ENCODE data around the gene ADM. TPM values are rescaled to one million over a fixed set of nuclear protein-coding genes. Genes with fewer than 3 reads are reported as not detected.

Gene ADM
- total and polyA plus RNA-seq, 2 experiments from 2014 or later = 75.8 to 95.9 TPM

GRCh38 chr11:10302744-10303557 is 1.9 kb upstream of the ADM start:
- Mint-ChIP-seq H3K36me3 (ENCODE audit: low read depth) (peaks cover 49% of the 10 kb centered on the region), H3K4me3 (peak overlapping the region; percentile 79), H3K4me1 (peaks cover 18% of the 10 kb centered on the region), H3K27ac (peak overlapping the region; percentile 53; the same call in 1 of the 2 replicates), H3K27me3 (ENCODE audit: insufficient read depth, low read depth, poor library complexity) (peaks cover 48% of the 10 kb centered on the region), H3K9me3 (peaks cover 5% of the 10 kb centered on the region; the same call in 2 of the 3 replicates)
- Histone ChIP-seq H3F3A (replicated peaks; ENCODE audit: low read depth) (peaks cover 21% of the 10 kb centered on the region), H3K4me2 (peak overlapping the region; percentile 69), H3K36me3 (ENCODE audit: insufficient read depth) (no peaks in the 10 kb centered on the region), H3K79me2 (replicated peaks; ENCODE audit: insufficient read depth) (peaks cover 23% of the 10 kb centered on the region), H4K20me1 (replicated peaks; ENCODE audit: insufficient read depth) (peaks cover 5% of the 10 kb centered on the region; the same call in 1 of the 2 replicates), H2AFZ (peak overlapping the region; percentile 85), H3K9me2 (ENCODE audit: insufficient read depth) (no peaks in the 10 kb centered on the region), H3K27ac (ENCODE audit: low read depth) (no peak overlapping the region), H3K4me3 (peak overlapping the region; percentile 92), H3K27me3 (ENCODE audit: insufficient read depth) (peaks cover 73% of the 10 kb centered on the region), H3K4me1 (ENCODE audit: insufficient read depth) (peaks cover 18% of the 10 kb centered on the region)
- TF ChIP-seq EZH2phosphoT487 (IDR thresholded peaks at IDR 0.05; ENCODE audit: unreplicated experiment) = no peak
- 0 out of 2 replicates have a peak, but pooled peaks have one; percentile 15 for TF ChIP-seq ETS1 (IDR thresholded peaks at IDR 0.05)
- TF ChIP-seq EZH2 (IDR thresholded peaks at IDR 0.05; ENCODE audit: low read depth, unreplicated experiment) = peak; percentile 47
- ATAC-seq = peak; percentile 4
- peak; percentile 71 for DNase-seq (ENCODE audit: low spot score)

- Histone ChIP-seq H3K36me3 (ENCODE audit: insufficient read depth) (no peaks in the 10 kb centered on the region), H3K4me2 (peak overlapping the region; percentile 69), H4K20me1 (replicated peaks; ENCODE audit: insufficient read depth) (peaks cover 5% of the 10 kb centered on the region; the same call in 1 of the 2 replicates), H3K4me3 (peak overlapping the region; percentile 92), H3K27me3 (ENCODE audit: insufficient read depth) (peaks cover 78% of the 10 kb centered on the region), H3K27ac (ENCODE audit: low read depth) (0 out of 2 replicates have a peak overlapping the region, but pooled peaks have one; percentile 40), H2AFZ (peak overlapping the region; percentile 85), H3K79me2 (replicated peaks; ENCODE audit: insufficient read depth) (peaks cover 23% of the 10 kb centered on the region), H3K4me1 (ENCODE audit: insufficient read depth) (peaks cover 23% of the 10 kb centered on the region), H3K9me2 (ENCODE audit: insufficient read depth) (no peaks in the 10 kb centered on the region), H3F3A (replicated peaks; ENCODE audit: low read depth) (peaks cover 21% of the 10 kb centered on the region)
- DNase-seq (ENCODE audit: low spot score) (peak; percentile 80), ATAC-seq (peak; percentile 8)
- peaks cover 49% of the 10 kb centered on the region for H3K36me3 Mint-ChIP-seq (ENCODE audit: low read depth)
- H3K4me1 Mint-ChIP-seq = peaks cover 21% of the 10 kb centered on the region
- peaks cover 8% of the 10 kb centered on the region for H3K9me3 Mint-ChIP-seq
- TF ChIP-seq EZH2 (IDR thresholded peaks at IDR 0.05; ENCODE audit: low read depth, unreplicated experiment) (peak; percentile 12), CTCF (conservative IDR thresholded peaks at IDR 0.05; ENCODE audit: low read depth in 2 of 2) (no peak), POLR2AphosphoS5 (IDR thresholded peaks at IDR 0.05; ENCODE audit: low read depth) (peak; percentile 40; the same call in 1 of the 2 replicates)
- peaks cover 55% of the 10 kb centered on the region for H3K27me3 Mint-ChIP-seq (ENCODE audit: insufficient read depth, low read depth, poor library complexity)
- H3K4me3 Mint-ChIP-seq = peak overlapping the region; percentile 79
- peak overlapping the region; percentile 29; the same call in 1 of the 2 replicates for H3K27ac Mint-ChIP-seq
Observed at GRCh38 chr11:10303558-10304363, 1.1 kb upstream of the ADM start.
